ENCODE measurements around the gene XRCC1. TPM values are rescaled to one million over a fixed set of nuclear protein-coding genes. Genes with fewer than 3 reads are reported as not detected.

XRCC1 gene
- total and polyA plus RNA-seq, 9 of the 15 experiments (the other 6 are each of a cell fraction or from before 2014, with no cell fraction given), result 1.5 to 36.9 (median 24.9) TPM

GRCh38 chr19:43526884-43527859 lies 48.2 kb downstream of the XRCC1 start, which contains the start of gene ETHE1 (continued):
- TF ChIP-seq ATF1 (CRISPR knock-in tag; IDR thresholded peaks at IDR 0.05) (no peak), ATF1 (tag; IDR thresholded peaks at IDR 0.05) (peak; percentile 38), HNRNPH1 (optimal IDR thresholded peaks at IDR 0.05; ENCODE audit: low read depth, low read length) (no peak), CEBPG (CRISPR knock-in tag; IDR thresholded peaks at IDR 0.05) (no peak), CEBPG (tag; conservative IDR thresholded peaks at IDR 0.05 in 1 of 2, IDR thresholded peaks at IDR 0.05 in 1 of 2) (no peak), ZBTB49 (CRISPR knock-in tag; IDR thresholded peaks at IDR 0.05; ENCODE audit: borderline replicate concordance) (no peak), PHF20 (IDR thresholded peaks at IDR 0.05; ENCODE audit: partially characterized antibody) (peak; percentile 41), RB1 (IDR thresholded peaks at IDR 0.05; ENCODE audit: low read depth) (peak; percentile 62; the same call in 1 of the 2 replicates), CBX8 (IDR thresholded peaks at IDR 0.05; ENCODE audit: borderline replicate concordance, extremely low read depth, low read depth, low read length, poor library complexity, severe bottlenecking) (no peak), ZNF586 (CRISPR knock-in tag; conservative IDR thresholded peaks at IDR 0.05) (no peak), ETV1 (tag; conservative IDR thresholded peaks at IDR 0.05; ENCODE audit: low read depth) (no peak), ZNF639 (CRISPR knock-in tag; conservative IDR thresholded peaks at IDR 0.05 in 1 of 2, IDR thresholded peaks at IDR 0.05 in 1 of 2) (no peak), NBN (IDR thresholded peaks at IDR 0.05; ENCODE audit: low read depth) (no peak)
- TF ChIP-seq, protein P1, sequence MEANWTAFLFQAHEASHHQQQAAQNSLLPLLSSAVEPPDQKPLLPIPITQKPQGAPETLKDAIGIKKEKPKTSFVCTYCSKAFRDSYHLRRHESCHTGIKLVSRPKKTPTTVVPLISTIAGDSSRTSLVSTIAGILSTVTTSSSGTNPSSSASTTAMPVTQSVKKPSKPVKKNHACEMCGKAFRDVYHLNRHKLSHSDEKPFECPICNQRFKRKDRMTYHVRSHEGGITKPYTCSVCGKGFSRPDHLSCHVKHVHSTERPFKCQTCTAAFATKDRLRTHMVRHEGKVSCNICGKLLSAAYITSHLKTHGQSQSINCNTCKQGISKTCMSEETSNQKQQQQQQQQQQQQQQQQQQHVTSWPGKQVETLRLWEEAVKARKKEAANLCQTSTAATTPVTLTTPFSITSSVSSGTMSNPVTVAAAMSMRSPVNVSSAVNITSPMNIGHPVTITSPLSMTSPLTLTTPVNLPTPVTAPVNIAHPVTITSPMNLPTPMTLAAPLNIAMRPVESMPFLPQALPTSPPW (CRISPR knock-in tag; IDR thresholded peaks at IDR 0.05), result peak; percentile 74
- TF ChIP-seq, protein P2, sequence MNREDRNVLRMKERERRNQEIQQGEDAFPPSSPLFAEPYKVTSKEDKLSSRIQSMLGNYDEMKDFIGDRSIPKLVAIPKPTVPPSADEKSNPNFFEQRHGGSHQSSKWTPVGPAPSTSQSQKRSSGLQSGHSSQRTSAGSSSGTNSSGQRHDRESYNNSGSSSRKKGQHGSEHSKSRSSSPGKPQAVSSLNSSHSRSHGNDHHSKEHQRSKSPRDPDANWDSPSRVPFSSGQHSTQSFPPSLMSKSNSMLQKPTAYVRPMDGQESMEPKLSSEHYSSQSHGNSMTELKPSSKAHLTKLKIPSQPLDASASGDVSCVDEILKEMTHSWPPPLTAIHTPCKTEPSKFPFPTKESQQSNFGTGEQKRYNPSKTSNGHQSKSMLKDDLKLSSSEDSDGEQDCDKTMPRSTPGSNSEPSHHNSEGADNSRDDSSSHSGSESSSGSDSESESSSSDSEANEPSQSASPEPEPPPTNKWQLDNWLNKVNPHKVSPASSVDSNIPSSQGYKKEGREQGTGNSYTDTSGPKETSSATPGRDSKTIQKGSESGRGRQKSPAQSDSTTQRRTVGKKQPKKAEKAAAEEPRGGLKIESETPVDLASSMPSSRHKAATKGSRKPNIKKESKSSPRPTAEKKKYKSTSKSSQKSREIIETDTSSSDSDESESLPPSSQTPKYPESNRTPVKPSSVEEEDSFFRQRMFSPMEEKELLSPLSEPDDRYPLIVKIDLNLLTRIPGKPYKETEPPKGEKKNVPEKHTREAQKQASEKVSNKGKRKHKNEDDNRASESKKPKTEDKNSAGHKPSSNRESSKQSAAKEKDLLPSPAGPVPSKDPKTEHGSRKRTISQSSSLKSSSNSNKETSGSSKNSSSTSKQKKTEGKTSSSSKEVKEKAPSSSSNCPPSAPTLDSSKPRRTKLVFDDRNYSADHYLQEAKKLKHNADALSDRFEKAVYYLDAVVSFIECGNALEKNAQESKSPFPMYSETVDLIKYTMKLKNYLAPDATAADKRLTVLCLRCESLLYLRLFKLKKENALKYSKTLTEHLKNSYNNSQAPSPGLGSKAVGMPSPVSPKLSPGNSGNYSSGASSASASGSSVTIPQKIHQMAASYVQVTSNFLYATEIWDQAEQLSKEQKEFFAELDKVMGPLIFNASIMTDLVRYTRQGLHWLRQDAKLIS (CRISPR knock-in tag; IDR thresholded peaks at IDR 0.05), result no peak; the same call in 1 of the 2 replicates
